Type B pancreatic cell (in vitro differentiated cells): ENCODE data around the gene PPM1L. TPM values are rescaled to one million over a fixed set of nuclear protein-coding genes. Genes with fewer than 3 reads are reported as not detected.
A peak's percentile ranks its signal among the peaks of the same experiment; 100 is the strongest.

Experiments
- DNase-seq: peaks from one replicate; pipeline ENCODE4 v3.0.0; 2021; ENCODE audit warnings: mixed read lengths; ENCODE audit not compliant: unreplicated experiment; ENCODE audit errors: extremely low spot score
- H3K27ac Mint-ChIP-seq: 2 replicates; pipeline ENCODE4 v1.8.0; 2021; ENCODE audit warnings: mild to moderate bottlenecking, mixed read lengths
- H3K27me3 Mint-ChIP-seq: 2 replicates; pipeline ENCODE4 v1.8.0; 2021; ENCODE audit warnings: mixed read lengths
- H3K36me3 Mint-ChIP-seq: 2 replicates; pipeline ENCODE4 v1.8.0; 2021; ENCODE audit warnings: mixed read lengths
- H3K4me1 Mint-ChIP-seq: one replicate; pipeline ENCODE4 v1.8.0; 2021; ENCODE audit warnings: mixed read lengths; ENCODE audit not compliant: unreplicated experiment
- H3K4me3 Mint-ChIP-seq: 2 replicates; pipeline ENCODE4 v1.8.0; 2021; ENCODE audit warnings: mild to moderate bottlenecking, mixed read lengths
- H3K9me3 Mint-ChIP-seq: 2 replicates; pipeline ENCODE4 v1.8.0; 2021; ENCODE audit warnings: mixed read lengths
- total RNA-seq: library from RNA; stranded (reverse); gene quantifications from 2 replicates; pipeline ENCODE4 v1.2.1, GENCODE V29; 2021; ENCODE audit warnings: low replicate concordance
- TF ChIP-seq, protein P1 (sequence below): fragments of 200-600 bp; sonication (generic); conservative IDR thresholded peaks from 2 replicates; pipeline ENCODE4 v1.5.0; 2021; ENCODE audit warnings: antibody characterized with exemption, mild to moderate bottlenecking

PPM1L gene
- total RNA-seq, 1 donor from 2014 or later: 29.4 TPM

DNA sequence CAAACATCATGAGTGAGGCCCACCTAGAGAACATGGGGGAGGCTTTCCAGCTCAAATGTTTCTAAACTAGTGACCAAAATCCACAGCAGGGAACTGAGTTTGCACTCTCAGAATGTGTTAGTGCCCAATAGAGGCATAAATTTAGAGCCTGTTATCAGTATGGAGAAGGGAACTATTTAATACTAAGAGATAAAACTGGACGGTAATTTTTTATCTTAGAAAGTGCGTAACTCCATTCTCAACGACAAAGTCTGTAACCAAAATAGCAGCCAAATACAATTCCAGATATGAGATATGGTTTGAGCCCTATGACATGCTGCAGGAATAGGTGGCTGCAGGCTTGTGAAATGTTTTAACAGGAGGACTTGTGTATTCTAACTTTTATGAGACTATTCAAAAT lies 345.6 kb downstream of the PPM1L start:
- peaks cover 31% of the 10 kb centered on the region for H3K27me3 Mint-ChIP-seq

DNA sequence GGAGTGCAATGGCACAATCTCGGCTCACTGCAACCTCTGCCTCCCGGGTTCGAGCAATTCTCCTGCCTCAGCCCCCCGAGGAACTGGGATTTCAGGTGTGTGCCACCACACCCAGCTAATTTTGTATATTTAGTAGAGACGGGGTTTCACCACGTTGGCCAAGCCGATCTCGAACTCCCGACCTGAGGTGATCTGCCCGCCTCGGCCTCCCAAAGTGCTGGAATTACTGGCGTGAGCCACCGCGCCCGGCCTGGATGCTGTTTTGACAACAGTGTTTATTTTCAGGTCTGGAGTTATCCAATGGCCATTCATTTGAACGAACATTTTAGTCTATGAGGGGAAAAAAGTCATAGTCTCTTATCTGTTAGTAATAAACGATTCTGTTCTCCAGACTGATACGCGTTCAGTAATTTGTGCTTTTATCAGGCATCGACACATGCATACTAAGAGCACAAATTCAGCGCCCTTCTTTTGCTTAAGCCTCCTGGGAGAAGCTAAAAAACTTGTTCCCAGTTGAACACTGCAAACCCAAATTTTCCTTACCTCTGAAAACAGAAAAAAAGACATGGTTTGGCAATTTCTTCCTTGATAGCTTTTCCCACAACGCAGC lies 347.9 kb downstream of the PPM1L start:
- H3K27ac Mint-ChIP-seq: peak overlapping the region; percentile 84
- DNase-seq: no peak
- H3K4me3 Mint-ChIP-seq: peak overlapping the region; percentile 93
- H3K4me1 Mint-ChIP-seq: peaks cover 12% of the 10 kb centered on the region
- TF ChIP-seq, protein P1, sequence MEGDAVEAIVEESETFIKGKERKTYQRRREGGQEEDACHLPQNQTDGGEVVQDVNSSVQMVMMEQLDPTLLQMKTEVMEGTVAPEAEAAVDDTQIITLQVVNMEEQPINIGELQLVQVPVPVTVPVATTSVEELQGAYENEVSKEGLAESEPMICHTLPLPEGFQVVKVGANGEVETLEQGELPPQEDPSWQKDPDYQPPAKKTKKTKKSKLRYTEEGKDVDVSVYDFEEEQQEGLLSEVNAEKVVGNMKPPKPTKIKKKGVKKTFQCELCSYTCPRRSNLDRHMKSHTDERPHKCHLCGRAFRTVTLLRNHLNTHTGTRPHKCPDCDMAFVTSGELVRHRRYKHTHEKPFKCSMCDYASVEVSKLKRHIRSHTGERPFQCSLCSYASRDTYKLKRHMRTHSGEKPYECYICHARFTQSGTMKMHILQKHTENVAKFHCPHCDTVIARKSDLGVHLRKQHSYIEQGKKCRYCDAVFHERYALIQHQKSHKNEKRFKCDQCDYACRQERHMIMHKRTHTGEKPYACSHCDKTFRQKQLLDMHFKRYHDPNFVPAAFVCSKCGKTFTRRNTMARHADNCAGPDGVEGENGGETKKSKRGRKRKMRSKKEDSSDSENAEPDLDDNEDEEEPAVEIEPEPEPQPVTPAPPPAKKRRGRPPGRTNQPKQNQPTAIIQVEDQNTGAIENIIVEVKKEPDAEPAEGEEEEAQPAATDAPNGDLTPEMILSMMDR: no peak
- no peaks in the 10 kb centered on the region for H3K9me3 Mint-ChIP-seq
- H3K36me3 Mint-ChIP-seq: peaks cover 33% of the 10 kb centered on the region
- peaks cover 36% of the 10 kb centered on the region for H3K27me3 Mint-ChIP-seq

More for the DNA sequence above, 345.6 kb downstream of the PPM1L start:
- Mint-ChIP-seq H3K27ac (no peak overlapping the region), H3K4me3 (no peak overlapping the region), H3K9me3 (no peaks in the 10 kb centered on the region), H3K4me1 (peaks cover 12% of the 10 kb centered on the region), H3K36me3 (peaks cover 33% of the 10 kb centered on the region)
- no peak for DNase-seq
- TF ChIP-seq, protein P1: no peak

DNA sequence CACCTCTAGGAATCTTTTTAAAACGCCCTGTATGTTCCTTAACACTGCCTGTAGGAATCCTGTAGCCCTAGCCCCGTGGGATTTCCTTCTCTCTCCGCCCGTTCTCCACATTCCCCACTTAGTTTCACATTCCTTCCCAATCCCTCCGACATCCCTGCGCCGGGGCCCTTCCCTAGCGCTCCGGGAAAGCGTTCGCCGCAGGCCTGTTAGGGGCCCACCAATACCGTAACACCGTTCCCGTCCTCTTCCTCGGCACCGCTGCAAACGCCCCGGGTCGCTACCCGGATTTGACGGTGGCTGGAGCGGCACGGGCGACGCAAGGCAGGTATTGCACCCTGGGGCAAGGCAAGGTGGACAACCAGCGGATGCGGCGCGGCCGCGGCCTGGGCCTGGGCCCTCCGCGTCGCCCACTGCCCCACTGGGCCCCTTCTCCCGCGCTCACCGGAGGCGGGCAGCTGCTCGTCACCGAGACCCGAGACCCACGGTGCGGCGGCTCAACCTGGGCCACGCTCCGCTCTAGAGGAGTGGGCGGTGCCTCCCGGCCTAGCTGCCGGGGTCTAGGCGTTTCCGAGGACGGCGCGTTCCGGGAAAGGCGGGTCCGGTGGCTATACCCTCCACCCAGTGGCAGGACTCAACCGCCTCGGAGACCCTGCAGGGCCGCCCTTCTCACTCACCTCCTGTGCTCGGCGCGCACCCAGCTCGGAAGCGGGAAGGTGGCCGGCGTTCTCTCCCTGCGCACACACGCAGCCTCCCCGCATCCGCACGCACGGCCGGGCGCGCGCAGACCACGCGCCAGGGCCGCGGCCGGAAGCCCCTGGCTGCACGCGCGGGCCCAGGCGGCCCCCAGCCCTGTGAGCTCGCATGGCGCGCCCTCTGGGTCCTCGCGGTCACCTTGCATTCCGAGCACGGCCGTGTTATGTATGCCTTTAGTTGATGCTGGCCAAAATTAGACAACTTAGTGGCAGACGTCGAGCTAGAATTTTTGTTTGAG lies 348.8 kb downstream of the PPM1L start, which contains the start of gene B3GALNT1:
Gene B3GALNT1, minus strand, starts transcription at position 789 of the 991 bp plus-strand sequence. CDS start 18,595 bp downstream, outside the sequence.
- peak; percentile 76 for DNase-seq
- peak within 1 kb of the TSS; percentile 93 for H3K4me3 Mint-ChIP-seq
- peaks cover 25% of the 10 kb centered on the region for H3K36me3 Mint-ChIP-seq
- peak within 1 kb of the TSS; percentile 84 for H3K27ac Mint-ChIP-seq
- peaks cover 12% of the 10 kb centered on the region for H3K4me1 Mint-ChIP-seq
- no peaks in the 10 kb centered on the region for H3K9me3 Mint-ChIP-seq
- H3K27me3 Mint-ChIP-seq: peaks cover 34% of the 10 kb centered on the region
- TF ChIP-seq, protein P1: peak; percentile 28

DNA sequence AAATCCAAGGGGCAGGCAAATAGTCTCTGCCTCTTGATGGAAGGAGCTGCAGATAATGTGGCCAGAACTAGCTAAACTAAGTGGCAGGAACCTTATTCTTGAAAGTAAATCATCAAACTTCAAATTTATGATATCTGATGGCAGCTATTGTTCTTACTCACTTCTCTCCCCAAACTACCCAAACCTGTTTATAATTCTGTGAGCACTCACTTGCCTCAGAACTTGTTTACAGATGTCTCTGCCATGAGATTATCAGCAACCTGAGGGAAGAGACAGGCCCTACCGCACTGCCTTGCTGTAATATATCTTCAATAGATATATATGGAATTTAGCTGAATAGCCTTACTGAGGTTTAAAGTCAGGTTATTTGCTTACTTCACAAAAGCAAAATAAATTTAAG lies 351.3 kb downstream of the PPM1L start:
- Mint-ChIP-seq H3K27ac (peak overlapping the region; percentile 46), H3K4me3 (peak overlapping the region; percentile 38), H3K36me3 (peaks cover 10% of the 10 kb centered on the region), H3K27me3 (peaks cover 32% of the 10 kb centered on the region), H3K4me1 (peaks cover 12% of the 10 kb centered on the region), H3K9me3 (no peaks in the 10 kb centered on the region)
- TF ChIP-seq, protein P1: no peak
- DNase-seq: no peak

DNA sequence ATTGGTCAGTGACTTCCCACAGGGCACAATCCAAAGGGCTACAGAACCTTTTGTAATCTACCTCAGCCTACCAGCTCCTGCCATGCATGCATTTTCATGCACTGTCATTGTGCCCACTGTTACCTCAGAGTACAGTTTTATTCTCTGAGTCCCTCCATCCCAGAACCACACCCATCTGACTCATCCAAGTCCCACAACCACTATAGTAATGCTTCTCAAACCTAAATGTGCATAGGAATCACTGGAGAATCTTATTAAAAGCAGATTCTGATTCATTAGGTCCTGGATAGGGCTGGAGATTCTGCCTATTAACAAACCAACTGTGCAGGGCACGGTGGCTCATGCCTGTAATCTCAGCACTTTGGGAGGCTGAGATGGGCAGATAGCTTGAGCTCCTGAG lies 352.8 kb downstream of the PPM1L start:
- Mint-ChIP-seq H3K9me3 (no peaks in the 10 kb centered on the region), H3K27ac (no peak overlapping the region), H3K4me1 (peaks cover 12% of the 10 kb centered on the region), H3K27me3 (peaks cover 29% of the 10 kb centered on the region), H3K36me3 (peaks cover 6% of the 10 kb centered on the region), H3K4me3 (no peak overlapping the region)
- TF ChIP-seq, protein P1: no peak
- no peak for DNase-seq
